Dendritic cell treated with granulocyte-macrophage colony-stimulating factor and Interleukin-4, amounts not matched to agents 40 ng/mL and 50 ng/mL, for 4 days (primary cell): Measurements from ENCODE around the gene TTC27.
"Not testable (repeated sequence)": the region's sequence is repeated elsewhere in the genome, so short reads cannot be mapped to it uniquely, and the experiment has no call there.

ENCODE experiments used
- H3K27ac Mint-ChIP-seq: one replicate; pipeline ENCODE4 v1.8.0; 2022; ENCODE audit warnings: mild to moderate bottlenecking, mixed read lengths
- H3K27me3 Mint-ChIP-seq: one replicate; pipeline ENCODE4 v1.8.0; 2022; ENCODE audit warnings: mild to moderate bottlenecking, mixed read lengths
- H3K36me3 Mint-ChIP-seq: one replicate; pipeline ENCODE4 v1.8.0; 2022; ENCODE audit warnings: low read depth, mixed read lengths
- H3K4me1 Mint-ChIP-seq: one replicate; pipeline ENCODE4 v1.8.0; 2022; ENCODE audit warnings: low read depth, mixed read lengths
- H3K4me3 Mint-ChIP-seq: one replicate; pipeline ENCODE4 v1.8.0; 2022; ENCODE audit warnings: mild to moderate bottlenecking, moderate library complexity, mixed read lengths
- H3K9me3 Mint-ChIP-seq: one replicate; pipeline ENCODE4 v1.8.0; 2022; ENCODE audit warnings: mixed read lengths
- intact Hi-C: fragments of 100-400 bp; cut with micrococcal nuclease; formaldehyde crosslinking; loops from one replicate; pipeline ENCODE4 v1.15.0; 2022

The TTC27 gene

GRCh38 chr2:32718752-32719151, 90.9 kb downstream of the TTC27 start:
- intact Hi-C loops = no loop called here
- Mint-ChIP-seq H3K9me3 (peaks cover 10% of the 10 kb centered on the region), H3K36me3 (peaks cover 34% of the 10 kb centered on the region), H3K27ac (no peak overlapping the region), H3K4me1 (no peaks in the 10 kb centered on the region), H3K27me3 (no peaks in the 10 kb centered on the region), H3K4me3 (no peak overlapping the region)

- intact Hi-C loops = no loop called here
- no peak overlapping the region for H3K27ac Mint-ChIP-seq
- no peaks in the 10 kb centered on the region for H3K4me1 Mint-ChIP-seq
- peaks cover 7% of the 10 kb centered on the region for H3K9me3 Mint-ChIP-seq
- H3K4me3 Mint-ChIP-seq = no peak overlapping the region
- H3K36me3 Mint-ChIP-seq = peaks cover 30% of the 10 kb centered on the region
- no peaks in the 10 kb centered on the region for H3K27me3 Mint-ChIP-seq
Observed at GRCh38 chr2:32719430-32719829, 91.6 kb downstream of the TTC27 start.

- H3K36me3 Mint-ChIP-seq = peaks cover 32% of the 10 kb centered on the region
- no peak overlapping the region for H3K4me3 Mint-ChIP-seq
- H3K9me3 Mint-ChIP-seq = peaks cover 14% of the 10 kb centered on the region
- intact Hi-C loops = no loop called here
- H3K27me3 Mint-ChIP-seq = no peaks in the 10 kb centered on the region
- no peaks in the 10 kb centered on the region for H3K4me1 Mint-ChIP-seq
- no peak overlapping the region for H3K27ac Mint-ChIP-seq
Observed at GRCh38 chr2:32719933-32720716, 92.3 kb downstream of the TTC27 start.

DNA sequence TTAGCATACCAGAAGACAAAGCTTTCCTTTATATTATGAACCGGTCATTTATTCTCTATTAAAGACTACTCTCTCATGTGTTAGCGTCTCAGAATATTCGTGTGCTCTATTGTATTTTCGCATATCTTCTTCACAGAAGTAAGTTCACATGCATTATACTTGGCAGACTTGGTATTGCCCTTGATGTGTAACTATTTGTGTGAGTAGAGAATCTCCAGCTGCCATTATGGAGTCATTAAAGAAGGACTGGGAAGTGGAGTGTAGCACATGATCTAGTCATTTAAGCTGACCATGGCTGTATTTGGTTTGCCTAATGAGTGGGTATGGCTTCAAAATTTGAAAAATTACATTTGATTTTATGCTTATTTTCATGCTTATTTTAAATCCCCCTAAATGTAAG, 92.9 kb downstream of the TTC27 start:
- Mint-ChIP-seq H3K4me3 (no peak overlapping the region), H3K36me3 (peaks cover 39% of the 10 kb centered on the region), H3K4me1 (no peaks in the 10 kb centered on the region), H3K9me3 (peaks cover 14% of the 10 kb centered on the region), H3K27ac (no peak overlapping the region), H3K27me3 (no peaks in the 10 kb centered on the region)
- intact Hi-C loops = no loop called here

DNA sequence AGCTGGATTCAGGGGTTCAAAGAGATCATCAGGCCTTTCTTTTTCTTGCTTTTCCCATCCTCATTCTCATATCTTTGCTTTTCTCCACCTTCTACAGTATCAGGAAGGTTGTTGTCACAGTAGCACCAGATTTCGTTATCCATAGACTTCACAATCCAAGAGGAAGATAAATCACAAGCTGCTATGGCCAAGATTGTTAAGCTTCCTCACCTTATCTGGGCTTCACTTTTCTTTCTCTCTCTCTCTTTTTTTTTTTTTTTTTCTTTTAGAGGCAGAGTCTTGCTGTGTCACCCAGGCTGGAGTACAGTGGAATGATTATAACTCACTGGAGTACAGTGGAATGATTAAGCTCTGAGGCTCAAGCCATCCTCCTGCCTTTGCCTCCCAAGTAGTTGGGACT, 93.5 kb downstream of the TTC27 start:
- Mint-ChIP-seq H3K4me3 (no peak overlapping the region), H3K9me3 (peaks cover 19% of the 10 kb centered on the region), H3K27ac (no peak overlapping the region), H3K27me3 (no peaks in the 10 kb centered on the region), H3K4me1 (no peaks in the 10 kb centered on the region), H3K36me3 (peaks cover 45% of the 10 kb centered on the region)
- intact Hi-C loops = no loop called here

GRCh38 chr2:32723467-32724079, 95.7 kb downstream of the TTC27 start:
- intact Hi-C loops = loop anchor here (2.0 kb wide), 1 partner anchor 19 kb away; no protein-coding TSS in a partner anchor
- no peak overlapping the region for H3K4me3 Mint-ChIP-seq
- H3K9me3 Mint-ChIP-seq = peaks cover 23% of the 10 kb centered on the region
- no peak overlapping the region for H3K27ac Mint-ChIP-seq
- peaks cover 41% of the 10 kb centered on the region for H3K36me3 Mint-ChIP-seq
- H3K4me1 Mint-ChIP-seq = no peaks in the 10 kb centered on the region
- H3K27me3 Mint-ChIP-seq = no peaks in the 10 kb centered on the region

- H3K27me3 Mint-ChIP-seq, intact Hi-C loops, H3K4me3 Mint-ChIP-seq, H3K4me1 Mint-ChIP-seq, H3K27ac Mint-ChIP-seq: not testable (repeated sequence)
- Mint-ChIP-seq H3K9me3 (peaks cover 23% of the 10 kb centered on the region), H3K36me3 (peaks cover 41% of the 10 kb centered on the region)
Observed at GRCh38 chr2:32726678-32727077, 98.8 kb downstream of the TTC27 start.

DNA sequence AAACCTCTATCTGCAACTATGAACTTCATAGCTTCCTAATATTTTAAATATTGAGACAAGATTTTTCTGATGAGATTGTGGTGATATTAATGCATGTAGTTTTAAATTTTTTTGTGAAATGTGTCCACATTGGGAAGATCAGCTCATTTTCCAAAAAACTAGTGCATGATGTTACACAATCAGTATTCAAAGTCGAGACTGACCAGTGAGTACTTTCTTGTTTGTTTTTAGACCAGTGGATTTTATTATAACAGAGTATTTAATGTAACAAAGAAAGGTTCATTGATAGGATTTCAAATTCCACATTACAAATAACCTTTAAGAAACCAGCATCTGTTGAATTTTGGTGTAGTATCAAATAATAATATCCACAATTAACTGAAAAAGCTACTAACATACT, 99.3 kb downstream of the TTC27 start:
- Mint-ChIP-seq H3K4me1 (no peaks in the 10 kb centered on the region), H3K27ac (no peak overlapping the region), H3K9me3 (peaks cover 23% of the 10 kb centered on the region), H3K4me3 (no peak overlapping the region), H3K27me3 (no peaks in the 10 kb centered on the region), H3K36me3 (peaks cover 39% of the 10 kb centered on the region)
- intact Hi-C loops = no loop called here

DNA sequence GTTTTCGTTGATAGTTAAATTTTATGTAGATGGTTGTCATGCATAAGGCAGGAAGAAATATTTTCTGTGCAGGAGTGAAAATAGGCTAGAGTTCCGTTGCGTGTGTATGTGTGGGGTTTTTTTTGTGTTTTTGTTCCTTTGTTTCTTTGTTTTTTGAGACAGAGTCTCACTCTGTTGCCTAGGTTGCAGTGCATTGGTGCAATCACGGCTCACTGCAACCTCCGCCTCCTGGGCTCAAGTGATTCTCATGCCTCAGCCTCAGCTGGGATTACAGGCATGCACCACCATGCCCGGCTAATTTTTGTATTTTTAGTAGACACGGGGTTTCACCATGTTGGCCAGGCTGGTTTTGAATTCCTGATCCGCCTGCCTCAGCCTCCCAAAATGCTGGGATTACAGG, 103.1 kb downstream of the TTC27 start:
- intact Hi-C loops, H3K27ac Mint-ChIP-seq, H3K4me3 Mint-ChIP-seq, H3K4me1 Mint-ChIP-seq, H3K9me3 Mint-ChIP-seq, H3K27me3 Mint-ChIP-seq, H3K36me3 Mint-ChIP-seq: not testable (repeated sequence)

GRCh38 chr2:32732120-32732519, 104.3 kb downstream of the TTC27 start:
- H3K4me1 Mint-ChIP-seq = no peaks in the 10 kb centered on the region
- peaks cover 7% of the 10 kb centered on the region for H3K36me3 Mint-ChIP-seq
- H3K27me3 Mint-ChIP-seq = no peaks in the 10 kb centered on the region
- H3K4me3 Mint-ChIP-seq = no peak overlapping the region
- H3K9me3 Mint-ChIP-seq = no peaks in the 10 kb centered on the region
- intact Hi-C loops = no loop called here
- H3K27ac Mint-ChIP-seq = no peak overlapping the region

DNA sequence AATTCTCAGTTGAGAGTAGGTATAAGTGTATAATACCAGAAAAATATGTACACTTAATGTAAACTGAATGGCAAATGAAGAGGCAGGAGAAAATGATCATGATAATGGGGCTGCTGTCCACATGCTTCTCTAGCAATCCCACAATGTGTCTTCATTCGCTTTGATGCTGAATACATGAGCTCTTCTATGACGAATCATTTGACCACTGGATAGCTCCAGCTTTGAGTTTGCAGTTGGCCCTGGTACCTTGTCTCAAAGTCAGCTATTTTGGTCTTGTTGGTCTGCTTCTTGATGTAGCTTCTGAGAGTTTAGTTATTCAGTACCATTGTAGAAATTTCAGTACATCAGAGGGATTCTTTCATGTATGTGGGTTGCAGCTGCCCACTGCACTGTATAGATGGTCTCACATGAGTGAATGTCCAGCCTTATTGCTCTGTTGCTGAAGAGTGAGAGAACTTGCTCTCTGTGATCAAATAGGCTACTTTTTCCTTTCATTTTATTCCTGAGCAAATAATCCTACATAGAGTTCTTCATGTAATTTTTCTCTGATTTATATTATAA, 105.1 kb downstream of the TTC27 start:
- Mint-ChIP-seq H3K9me3 (no peaks in the 10 kb centered on the region), H3K27me3 (no peaks in the 10 kb centered on the region), H3K27ac (no peak overlapping the region), H3K4me3 (no peak overlapping the region), H3K36me3 (peaks cover 9% of the 10 kb centered on the region), H3K4me1 (no peaks in the 10 kb centered on the region)
- intact Hi-C loops = no loop called here

DNA sequence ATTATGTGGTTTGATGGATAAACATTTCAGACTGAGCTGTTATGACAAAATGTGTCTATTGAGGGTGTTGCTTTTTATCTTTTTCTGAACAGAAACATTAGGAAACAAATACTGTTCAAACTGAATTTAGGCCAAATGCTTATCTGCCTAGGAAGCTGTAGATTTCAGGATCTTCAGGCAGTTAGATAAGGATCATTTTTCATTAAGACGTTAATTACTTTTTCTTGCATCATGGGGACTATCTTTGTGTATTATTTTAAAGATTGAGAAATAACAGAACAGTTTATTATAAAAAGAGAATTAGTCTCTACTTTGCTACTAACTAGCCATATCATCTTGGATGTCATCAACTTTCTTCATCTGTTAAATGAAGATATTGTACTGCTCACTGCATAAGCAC, 107.5 kb downstream of the TTC27 start:
- intact Hi-C loops = no loop called here
- Mint-ChIP-seq H3K4me1 (no peaks in the 10 kb centered on the region), H3K4me3 (no peak overlapping the region), H3K27me3 (no peaks in the 10 kb centered on the region), H3K9me3 (no peaks in the 10 kb centered on the region), H3K27ac (no peak overlapping the region), H3K36me3 (peaks cover 9% of the 10 kb centered on the region)

DNA sequence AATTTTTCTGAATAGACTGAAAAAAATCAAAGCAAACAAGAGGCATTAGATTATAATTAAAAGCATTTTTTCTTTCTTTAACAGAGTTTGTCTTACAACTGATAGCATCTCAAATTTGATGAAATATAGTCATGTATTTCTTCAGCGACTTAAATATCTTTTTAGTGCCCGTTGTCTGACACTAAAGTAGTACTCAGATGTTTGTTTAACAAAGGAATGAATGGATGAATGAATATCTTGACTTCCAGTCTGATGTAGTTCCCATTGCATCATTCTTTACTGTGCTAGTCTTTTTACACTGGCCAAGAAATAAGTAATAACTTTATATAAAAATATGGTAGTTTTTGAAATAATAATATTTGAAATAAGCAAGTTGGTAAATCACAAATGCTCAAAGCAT, 111.1 kb downstream of the TTC27 start:
- H3K27me3 Mint-ChIP-seq = no peaks in the 10 kb centered on the region
- peaks cover 31% of the 10 kb centered on the region for H3K36me3 Mint-ChIP-seq
- H3K27ac Mint-ChIP-seq = no peak overlapping the region
- no peaks in the 10 kb centered on the region for H3K9me3 Mint-ChIP-seq
- H3K4me3 Mint-ChIP-seq = no peak overlapping the region
- intact Hi-C loops = no loop called here
- no peaks in the 10 kb centered on the region for H3K4me1 Mint-ChIP-seq

DNA sequence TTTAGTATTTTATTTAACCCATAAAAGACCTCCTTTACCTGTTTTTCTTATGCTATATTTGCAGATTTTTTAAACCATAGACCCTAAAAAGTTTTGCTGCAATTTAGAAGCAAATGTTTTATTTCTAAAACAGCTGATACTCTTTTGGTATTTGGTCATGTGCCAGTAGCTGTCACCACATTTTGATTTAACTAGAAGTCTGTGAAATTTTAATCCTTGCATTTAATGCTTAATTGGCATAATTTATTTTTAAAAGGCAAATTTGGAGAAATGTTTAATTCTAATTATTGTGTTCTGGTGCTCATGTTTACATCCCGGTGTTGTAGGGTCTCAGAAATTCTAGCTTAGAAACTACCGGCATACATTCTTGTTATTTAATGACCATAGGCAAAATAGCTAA, 111.8 kb downstream of the TTC27 start:
- Mint-ChIP-seq H3K4me3 (no peak overlapping the region), H3K9me3 (no peaks in the 10 kb centered on the region), H3K27ac (no peak overlapping the region), H3K4me1 (no peaks in the 10 kb centered on the region), H3K27me3 (no peaks in the 10 kb centered on the region), H3K36me3 (peaks cover 38% of the 10 kb centered on the region)
- intact Hi-C loops = no loop called here
